B cell (primary cell): ENCODE data around the gene MAGI2.

ENCODE experiments used
- EZH2 ChIP-seq: IDR thresholded peaks from 2 replicates; pipeline ENCODE4 v1.6.1; 2012; ENCODE audit warnings: borderline replicate concordance, low read depth, mild to moderate bottlenecking, moderate library complexity, low read length; ENCODE audit not compliant: insufficient read depth, poor library complexity, severe bottlenecking
- TF ChIP-seq, protein P1 (sequence below): fragments of 200-600 bp; IDR thresholded peaks from one replicate; pipeline ENCODE4 v1.8.0; 2022; ENCODE audit warnings: antibody characterized with exemption, mild to moderate bottlenecking

DNA sequence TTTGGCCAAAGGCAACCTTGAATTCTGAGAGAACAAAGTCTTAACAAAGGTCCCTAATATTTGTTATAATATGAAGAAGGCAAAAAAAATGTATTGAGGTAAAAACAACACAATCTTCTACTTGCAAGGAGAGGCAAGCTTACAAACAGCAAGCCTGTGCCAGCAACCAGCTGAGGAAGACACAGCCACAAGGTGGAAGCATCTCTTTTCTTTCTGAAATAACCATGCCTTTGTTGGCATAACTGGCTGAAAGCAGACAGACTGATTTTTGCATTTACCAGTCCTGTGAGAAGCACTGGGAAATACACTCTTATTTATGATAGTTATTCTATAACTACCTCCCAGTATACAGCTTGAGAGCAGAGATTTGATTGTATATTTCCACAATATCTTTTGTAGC lies 1362.9 kb downstream of the MAGI2 start:
- TF ChIP-seq, protein P1, sequence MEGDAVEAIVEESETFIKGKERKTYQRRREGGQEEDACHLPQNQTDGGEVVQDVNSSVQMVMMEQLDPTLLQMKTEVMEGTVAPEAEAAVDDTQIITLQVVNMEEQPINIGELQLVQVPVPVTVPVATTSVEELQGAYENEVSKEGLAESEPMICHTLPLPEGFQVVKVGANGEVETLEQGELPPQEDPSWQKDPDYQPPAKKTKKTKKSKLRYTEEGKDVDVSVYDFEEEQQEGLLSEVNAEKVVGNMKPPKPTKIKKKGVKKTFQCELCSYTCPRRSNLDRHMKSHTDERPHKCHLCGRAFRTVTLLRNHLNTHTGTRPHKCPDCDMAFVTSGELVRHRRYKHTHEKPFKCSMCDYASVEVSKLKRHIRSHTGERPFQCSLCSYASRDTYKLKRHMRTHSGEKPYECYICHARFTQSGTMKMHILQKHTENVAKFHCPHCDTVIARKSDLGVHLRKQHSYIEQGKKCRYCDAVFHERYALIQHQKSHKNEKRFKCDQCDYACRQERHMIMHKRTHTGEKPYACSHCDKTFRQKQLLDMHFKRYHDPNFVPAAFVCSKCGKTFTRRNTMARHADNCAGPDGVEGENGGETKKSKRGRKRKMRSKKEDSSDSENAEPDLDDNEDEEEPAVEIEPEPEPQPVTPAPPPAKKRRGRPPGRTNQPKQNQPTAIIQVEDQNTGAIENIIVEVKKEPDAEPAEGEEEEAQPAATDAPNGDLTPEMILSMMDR: no peak
- no peak for TF ChIP-seq EZH2
